HG02678 (cell line): ENCODE measurements around the gene NAPSA.
"Not testable (repeated sequence)": the region's sequence is repeated elsewhere in the genome, so short reads cannot be mapped to it uniquely, and the experiment has no call there.

Experiments
- ATAC-seq: cut with Tn5 transposase; IDR thresholded peaks from one replicate; pipeline ENCODE4 v1.9.1; 2021; ENCODE audit warnings: mild to moderate bottlenecking, moderate library complexity; ENCODE audit not compliant: unreplicated experiment

NAPSA gene

GRCh38 chr19:50332244-50333038 lies 33.0 kb downstream of the NAPSA start:
- ATAC-seq: no peak

DNA sequence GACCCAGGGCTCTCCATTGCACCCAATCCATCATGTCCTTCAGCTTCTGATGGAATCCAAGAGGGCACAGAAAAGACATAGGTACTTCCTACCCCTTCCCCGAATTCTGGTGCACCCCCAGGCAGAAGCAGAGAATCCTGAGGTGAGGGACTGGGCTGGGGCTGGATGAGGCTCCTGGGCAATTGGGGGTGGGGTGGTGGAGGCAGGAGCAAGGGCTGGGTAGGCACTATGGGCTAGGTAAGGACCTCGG lies 33.5 kb downstream of the NAPSA start:
- ATAC-seq: no peak

- ATAC-seq: no peak
These were observed 34.0 kb downstream of the NAPSA start for GRCh38 chr19:50331221-50331993.

DNA sequence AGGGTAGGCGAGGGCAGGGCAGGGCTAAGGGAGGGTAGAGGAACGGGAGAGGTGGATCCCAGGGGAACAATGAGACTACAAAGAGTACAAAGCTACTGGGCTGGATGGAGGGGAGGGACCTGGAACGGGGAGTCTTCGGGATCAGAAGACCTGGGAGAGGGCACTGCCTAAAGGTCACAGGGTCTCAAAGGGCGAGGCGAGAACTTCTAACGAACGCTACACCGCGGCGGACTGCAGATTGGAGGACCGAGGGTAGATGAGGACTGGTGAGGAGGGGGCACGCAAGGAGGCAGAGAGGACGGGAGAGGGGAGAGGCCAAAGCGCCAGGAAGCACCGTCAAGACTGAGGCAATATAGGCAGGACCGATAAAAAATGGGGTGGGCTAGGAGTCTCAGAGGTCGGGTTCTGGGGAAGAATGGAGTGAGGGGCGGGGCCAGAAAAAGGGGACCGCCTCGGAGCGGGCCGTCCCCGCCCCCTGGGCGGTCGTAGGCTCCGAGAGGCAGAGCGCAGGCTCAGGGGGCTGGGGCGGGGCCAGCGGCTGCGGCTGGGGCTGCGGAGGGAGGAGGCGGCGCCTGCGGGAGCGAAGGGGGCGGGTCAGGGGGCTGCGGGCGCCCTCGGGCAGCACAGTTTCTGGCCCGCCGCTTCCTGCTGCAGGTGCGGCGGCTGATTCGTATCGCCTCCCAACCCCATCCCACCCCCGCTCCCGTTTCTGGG lies 34.9 kb downstream of the NAPSA start:
- peak; percentile 34 for ATAC-seq

DNA sequence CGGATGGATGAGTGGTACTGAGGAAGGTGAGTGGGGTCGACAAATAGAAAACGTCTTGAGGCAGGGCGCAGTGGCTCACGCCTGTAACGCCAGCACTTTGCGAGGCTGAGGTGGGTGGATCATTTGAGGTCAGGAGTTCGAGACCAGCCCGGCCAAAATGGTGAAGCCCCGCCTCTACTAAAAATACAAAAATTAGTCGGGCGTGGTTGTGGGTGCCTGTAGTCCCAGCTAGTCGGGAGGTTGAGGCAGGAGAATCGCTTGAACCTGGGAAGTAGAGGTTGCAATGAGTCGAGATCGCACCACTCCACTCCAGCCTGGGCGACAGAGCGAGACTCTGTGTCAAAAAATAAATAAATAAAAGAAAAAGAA lies 35.5 kb downstream of the NAPSA start:
- ATAC-seq: not testable (repeated sequence)

DNA sequence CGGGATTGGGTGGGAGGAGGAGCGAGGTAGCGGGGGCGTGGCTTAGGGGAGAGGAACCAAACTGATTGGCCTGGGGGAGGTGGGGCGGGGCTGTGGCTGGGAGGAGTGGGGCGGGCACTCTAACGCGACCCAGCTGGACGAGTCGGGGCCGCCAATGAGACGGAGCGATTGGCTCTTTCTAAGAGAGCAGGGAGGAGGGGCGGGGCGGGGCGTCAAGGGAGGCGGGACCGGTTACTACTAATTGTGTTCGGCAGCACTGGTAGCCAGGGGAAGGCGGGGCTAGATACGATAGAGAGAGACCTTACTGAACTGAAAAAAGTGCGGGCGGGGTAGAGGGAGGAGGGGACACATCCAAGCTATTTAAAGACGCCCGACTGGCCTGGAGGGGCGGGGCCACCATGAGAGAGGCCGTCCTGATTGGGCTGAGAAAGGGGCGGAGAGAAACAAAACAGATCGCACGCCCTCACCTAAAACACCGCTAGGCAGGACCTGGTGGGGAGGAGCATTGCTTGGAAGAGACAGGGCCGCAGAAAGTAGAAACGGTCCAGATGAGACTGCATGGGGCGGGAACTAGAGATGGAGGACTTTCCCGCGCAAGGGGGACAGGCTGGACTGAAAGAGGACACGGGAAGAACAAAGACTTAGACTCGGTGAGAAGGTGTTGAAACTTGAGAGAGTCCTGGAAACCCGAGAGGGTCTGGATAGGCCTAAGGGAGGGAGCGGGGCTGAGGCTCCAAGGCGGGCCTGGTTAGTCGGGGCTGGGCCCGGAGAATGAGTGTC lies 36.1 kb downstream of the NAPSA start, which contains the start of gene KCNC3:
KCNC3 (minus strand) TSS at position 232 of the 780 bp plus-strand sequence. CDS start 295 bp downstream, outside the sequence.
- ATAC-seq: peak; percentile 53

- ATAC-seq: peak; percentile 18
These were observed 36.6 kb downstream of the NAPSA start for GRCh38 chr19:50328873-50329145.

DNA sequence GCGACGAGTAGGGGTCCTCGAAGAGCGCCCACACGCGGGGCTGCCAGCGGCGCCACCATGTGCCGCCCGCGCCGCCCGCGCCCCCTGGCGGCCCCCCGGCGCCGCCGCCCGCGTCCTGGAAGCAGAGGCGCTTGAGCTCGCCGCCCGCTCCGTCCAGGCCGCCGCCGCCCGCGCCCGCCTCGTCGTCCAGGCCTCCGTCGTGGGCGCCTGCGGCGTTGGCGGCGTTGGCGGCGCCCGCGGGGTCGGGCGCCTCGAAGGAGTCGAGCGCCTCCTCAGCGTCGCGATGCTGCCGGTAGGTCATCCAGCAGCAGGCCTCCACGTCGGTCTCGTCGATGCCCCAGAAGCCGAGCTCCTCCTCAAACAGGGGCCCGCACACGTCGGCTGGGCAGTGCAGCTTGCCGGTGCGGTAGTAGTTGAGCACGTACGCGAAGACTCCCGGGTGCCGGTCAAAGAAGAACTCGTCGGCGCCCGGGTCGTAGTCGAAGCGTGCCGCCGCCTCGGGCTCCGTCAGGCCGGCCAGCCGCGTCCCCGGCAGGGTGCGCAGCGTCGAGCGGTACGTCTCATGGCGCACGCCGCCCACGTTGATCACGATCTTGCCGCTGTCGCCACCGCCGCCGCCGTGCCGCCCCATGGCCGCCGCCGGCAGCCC lies 37.1 kb downstream of the NAPSA start:
- ATAC-seq: peak; percentile 1

DNA sequence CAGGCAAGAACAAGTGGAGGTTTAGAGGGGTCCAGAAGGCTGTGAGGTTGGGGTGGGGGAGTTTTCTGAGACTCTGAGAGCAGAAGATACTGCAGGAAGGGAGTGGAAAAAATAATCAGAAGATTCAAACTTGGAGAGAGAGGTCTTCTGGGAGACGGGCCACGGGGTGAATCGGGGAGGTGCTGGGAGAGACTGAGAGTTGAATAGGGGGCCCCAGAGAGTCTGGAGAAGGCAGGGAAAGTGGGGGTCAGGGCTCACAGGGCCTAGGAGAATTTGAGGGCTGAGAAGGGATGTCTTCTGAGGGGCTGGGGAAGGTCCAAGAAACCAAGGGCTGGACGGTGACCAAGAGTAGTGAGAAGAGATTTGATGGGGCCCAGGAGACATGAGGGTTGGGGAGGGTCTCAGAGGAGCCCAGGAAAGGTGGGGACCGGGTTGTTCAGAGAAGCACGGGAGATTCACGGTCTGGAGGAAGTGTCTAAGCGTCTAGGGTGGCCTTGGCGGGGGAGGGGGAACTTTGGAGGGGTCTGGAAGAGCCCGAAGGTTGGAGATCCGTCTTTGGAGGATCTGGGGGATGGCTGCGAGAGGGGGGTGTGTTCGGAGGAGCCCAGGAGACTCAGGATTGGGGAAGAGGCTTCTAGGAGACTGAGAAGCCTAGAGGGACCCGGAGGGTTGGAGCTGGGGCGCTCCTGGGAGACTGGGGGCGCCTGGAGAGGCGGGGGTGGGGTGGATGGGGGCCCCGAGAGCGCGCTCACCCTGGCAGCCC lies 37.8 kb downstream of the NAPSA start:
- no peak for ATAC-seq

DNA sequence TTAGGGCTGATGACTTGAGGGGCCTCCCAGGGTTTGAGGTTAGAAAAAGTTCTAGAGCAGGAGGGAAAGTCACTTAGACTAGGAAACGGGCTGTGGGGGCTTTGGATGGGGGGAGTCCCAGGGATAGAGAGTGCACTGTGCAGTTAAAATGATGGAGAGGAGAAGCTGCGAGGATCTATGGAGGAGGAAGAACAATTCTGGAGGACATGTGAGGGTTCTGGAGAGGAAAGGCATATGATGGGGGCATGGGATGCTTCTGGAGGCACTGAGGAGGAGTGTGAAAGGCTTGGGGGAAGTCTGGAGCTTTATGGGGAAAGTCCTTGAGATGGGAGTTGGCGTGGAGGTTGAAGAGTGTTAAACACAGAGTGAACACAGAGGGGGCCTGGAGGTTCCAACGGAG lies 38.4 kb downstream of the NAPSA start:
- no peak for ATAC-seq

DNA sequence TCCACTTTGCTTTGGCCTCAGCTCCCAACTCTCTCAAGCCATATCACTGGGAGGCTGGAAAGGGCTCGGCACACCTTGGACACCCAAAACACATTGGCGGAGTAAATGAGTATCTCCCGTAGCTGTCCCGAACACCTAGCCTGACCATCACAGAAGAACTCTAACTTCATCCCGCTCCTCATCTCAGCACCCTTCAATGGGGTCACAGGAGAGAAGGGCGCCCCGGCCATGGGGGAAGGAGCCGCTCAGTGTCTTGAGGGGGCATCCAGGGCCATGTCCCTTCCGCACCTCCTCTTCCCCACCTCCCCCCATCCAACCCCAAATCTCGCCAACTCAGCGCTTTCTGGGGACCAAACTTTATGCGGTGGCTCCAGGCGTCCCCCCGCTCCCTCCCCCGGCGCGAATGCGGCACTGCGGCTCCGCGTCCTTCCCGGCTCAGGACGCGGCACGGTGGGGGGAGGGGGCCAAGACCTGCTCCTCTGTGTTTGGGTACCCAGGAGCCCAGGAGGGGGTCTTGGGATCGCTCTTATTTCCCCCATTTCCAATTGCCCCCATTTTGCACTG lies 39.3 kb downstream of the NAPSA start:
- no peak for ATAC-seq

GRCh38 chr19:50325310-50326100 lies 39.9 kb downstream of the NAPSA start:
- ATAC-seq: no peak

GRCh38 chr19:50324331-50324730 lies 41.1 kb downstream of the NAPSA start:
- no peak for ATAC-seq

DNA sequence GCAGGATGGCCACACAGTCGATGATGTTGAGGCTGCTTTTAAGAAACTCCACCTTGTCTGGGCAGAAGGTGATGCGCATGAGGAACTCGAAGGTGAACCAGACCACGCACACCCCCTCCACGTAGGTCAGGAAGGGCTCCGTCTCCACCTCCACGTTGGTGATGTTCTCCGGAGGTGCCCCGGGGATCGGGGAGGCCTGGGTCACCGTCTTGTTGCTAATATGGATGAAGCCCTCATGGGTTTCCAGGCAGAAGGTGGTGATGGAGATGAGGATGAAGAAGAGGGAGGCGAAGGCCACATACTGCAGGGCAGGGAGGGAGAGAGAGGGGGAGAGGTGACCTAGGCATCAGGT lies 41.7 kb downstream of the NAPSA start:
- ATAC-seq: no peak

DNA sequence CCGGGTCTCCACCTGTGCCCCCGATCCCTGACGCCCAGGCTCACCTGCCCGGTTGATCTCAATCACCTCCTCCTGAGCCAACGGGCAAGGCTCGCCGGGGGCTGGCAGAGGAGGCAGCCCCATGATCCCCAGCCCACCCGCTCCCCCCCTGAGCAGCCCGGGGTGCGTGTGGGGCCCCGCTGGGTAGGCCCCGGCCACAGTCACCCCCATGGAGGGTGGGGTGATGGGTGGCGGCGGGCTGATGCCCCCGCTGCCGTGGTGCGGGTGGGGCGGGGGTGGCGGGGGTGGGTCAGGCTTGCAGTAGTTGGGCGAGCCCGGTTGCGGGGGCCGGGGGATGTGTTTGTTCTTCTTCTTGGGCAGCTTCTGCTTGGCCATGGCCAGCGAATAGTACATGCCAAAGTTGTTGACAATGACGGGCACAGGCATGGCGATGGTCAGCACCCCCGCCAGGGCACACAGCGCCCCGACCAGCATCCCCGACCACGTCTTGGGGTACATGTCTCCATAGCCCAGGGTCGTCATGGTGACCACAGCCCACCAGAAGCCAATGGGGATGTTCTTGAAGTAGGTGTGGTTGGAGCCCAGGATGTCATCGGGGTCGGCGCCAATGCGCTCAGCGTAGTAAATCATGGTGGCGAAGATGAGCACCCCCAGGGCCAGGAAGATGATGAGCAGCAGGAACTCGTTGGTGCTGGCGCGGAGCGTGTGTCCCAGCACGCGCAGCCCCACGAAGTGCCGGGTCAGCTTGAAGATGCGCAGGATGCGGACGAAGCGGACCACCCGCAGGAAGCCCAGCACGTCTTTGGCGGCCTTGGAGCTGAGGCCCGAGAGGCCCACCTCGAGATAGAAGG lies 42.3 kb downstream of the NAPSA start:
- no peak for ATAC-seq

DNA sequence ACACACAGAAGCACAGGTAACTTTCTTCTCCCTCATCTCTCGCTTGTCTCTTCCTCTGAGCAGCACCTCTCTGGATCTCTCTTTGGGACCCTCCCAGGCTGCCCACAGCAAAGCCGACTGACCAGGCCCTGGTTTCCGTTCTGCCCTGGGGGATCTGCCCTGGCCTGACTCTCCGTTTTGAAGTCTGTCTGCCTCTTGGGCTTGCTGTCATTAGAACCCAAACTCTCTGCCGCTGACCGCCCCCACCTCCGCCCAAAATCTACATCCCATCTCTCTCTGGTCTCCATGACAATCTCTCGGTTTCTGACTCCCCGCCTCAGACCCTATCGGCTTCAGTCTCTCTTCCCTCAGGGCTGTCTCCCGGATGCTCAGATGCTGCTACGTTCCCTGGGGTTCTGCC lies 43.2 kb downstream of the NAPSA start:
- ATAC-seq: no peak

- ATAC-seq: no peak
These were observed 43.6 kb downstream of the NAPSA start for GRCh38 chr19:50321831-50322230.

DNA sequence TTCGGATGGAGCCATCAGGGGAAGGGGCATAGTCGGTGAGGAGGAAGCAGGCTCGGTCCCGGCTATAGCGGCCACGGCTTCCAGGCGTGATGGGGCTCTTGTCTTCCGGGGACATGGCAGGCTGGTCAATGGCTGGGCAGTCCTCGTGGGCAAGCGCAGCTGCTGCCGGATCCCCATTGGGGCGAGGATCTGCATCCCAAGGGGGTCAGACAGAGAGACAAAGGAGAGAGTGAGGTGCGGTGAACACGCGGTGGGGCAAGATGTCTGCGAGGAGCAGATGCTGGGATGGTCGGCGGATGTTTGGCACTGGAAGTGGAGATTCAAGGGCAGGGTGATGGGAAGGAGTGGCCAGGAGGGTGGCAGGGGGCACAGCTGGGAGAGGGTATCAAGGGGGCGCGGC lies 44.8 kb downstream of the NAPSA start:
- ATAC-seq: no peak
